H1 (cell line): ENCODE results near the gene TFAP2B. TPM values are rescaled to one million over a fixed set of nuclear protein-coding genes. Genes with fewer than 3 reads are reported as not detected.

Source experiments
- CTCF ChIA-PET: fragments of 300-600 bp; sonication (Branson Sonifier 250); formaldehyde crosslinking; loops from one replicate; lab custom pipeline; 2021; ENCODE audit not compliant: partially characterized antibody; lab: Charles Lee
- POLR2A ChIA-PET: fragments of 300-600 bp; sonication (Branson Sonifier 250); formaldehyde crosslinking; loops from one replicate; lab custom pipeline; 2021; ENCODE audit warnings: inconsistent platforms; ENCODE audit not compliant: partially characterized antibody; lab: Charles Lee
- DNase-seq, 2 experiments: peaks; one replicate each; pipeline versions ENCODE4 v3.0.0 to v3.0.0-alpha.2; 2010 to 2022; ENCODE audit warnings: low spot score in 2 of 2, low read depth in 1 of 2, mixed read lengths in 1 of 2
- FAIRE-seq: peaks from 2 replicates; lab custom pipeline; 2011; peaks lifted over from hg19 to GRCh38; lab: Jason Lieb, UNC
- H2AFZ ChIP-seq: 2 replicates; pipeline ENCODE4 v1.8.1; 2012; ENCODE audit warnings: low read length, inconsistent platforms
- H2AK5ac ChIP-seq: 2 replicates; pipeline ENCODE4 v1.6.1; 2013; ENCODE audit warnings: low read depth, low read length
- H2BK120ac ChIP-seq: replicated peaks from 2 replicates; pipeline ENCODE3; 2013; ENCODE audit warnings: low read depth, low read length, inconsistent platforms
- H2BK12ac ChIP-seq: 2 replicates; pipeline ENCODE4 v1.6.1; 2013; ENCODE audit warnings: low read depth, low read length
- H2BK15ac ChIP-seq: 2 replicates; pipeline ENCODE4 v1.6.1; 2013; ENCODE audit warnings: low read length
- H2BK20ac ChIP-seq: 2 replicates; pipeline ENCODE4 v1.6.1; 2013; ENCODE audit warnings: low read length
- H2BK5ac ChIP-seq: 2 replicates; pipeline ENCODE4 v1.6.1; 2013; ENCODE audit warnings: low read depth, low read length
- H3K14ac ChIP-seq: 2 replicates; pipeline ENCODE4 v1.6.1; 2013; ENCODE audit warnings: inconsistent platforms; ENCODE audit not compliant: insufficient read length
- H3K18ac ChIP-seq: 2 replicates; pipeline ENCODE4 v1.6.1; 2013; ENCODE audit warnings: low read length; ENCODE audit errors: extremely low read depth
- H3K23ac ChIP-seq: 2 replicates; pipeline ENCODE4 v1.6.1; 2013; ENCODE audit warnings: inconsistent platforms; ENCODE audit not compliant: insufficient read length
- H3K23me2 ChIP-seq: 2 replicates; pipeline ENCODE4 v1.6.1; 2013; ENCODE audit warnings: low read depth, low read length
- H3K27ac ChIP-seq: 2 replicates; pipeline ENCODE4 v1.6.1; 2011; ENCODE audit warnings: low read depth, low read length, inconsistent platforms
- H3K27me3 ChIP-seq, 4 experiments: replicated peaks in 1 of 4; 1 replicate in 1 of 4; 2 replicates in 3 of 4; pipeline versions ENCODE4 v1.6.1 to v1.8.1; 2011 to 2013; ENCODE audit warnings: low read length in 3 of 4, mild to moderate bottlenecking in 3 of 4, inconsistent platforms in 2 of 4, mixed read lengths in 2 of 4, moderate library complexity in 1 of 4; ENCODE audit not compliant: control insufficient read depth in 3 of 4, insufficient read depth in 3 of 4; ENCODE audit errors: extremely low read depth in 1 of 4
- H3K36me3 ChIP-seq, 4 experiments: 2 replicates each; pipeline versions ENCODE4 v1.6.1 to v1.8.1; 2011 to 2013; ENCODE audit warnings: mild to moderate bottlenecking in 4 of 4, low read length in 3 of 4, moderate library complexity in 2 of 4, control low read depth in 1 of 4, inconsistent platforms in 1 of 4; ENCODE audit not compliant: insufficient read depth in 4 of 4, control insufficient read depth in 2 of 4
- H3K4ac ChIP-seq: replicated peaks from 2 replicates; pipeline ENCODE3; 2013; ENCODE audit warnings: low read length, low read depth, mixed read lengths, inconsistent platforms; ENCODE audit not compliant: insufficient read length
- H3K4me1 ChIP-seq, 4 experiments: replicated peaks in 1 of 4; 1 replicate in 1 of 4; 2 replicates in 3 of 4; pipeline versions ENCODE4 v1.6.1 to v1.8.1; 2011 to 2013; ENCODE audit warnings: low read length in 3 of 4, inconsistent platforms in 2 of 4, mixed read lengths in 1 of 4; ENCODE audit not compliant: insufficient read depth in 4 of 4, control insufficient read depth in 3 of 4
- H3K4me2 ChIP-seq, 2 experiments: 2 replicates each; pipeline versions ENCODE4 v1.6.1 to v1.8.1; 2011 to 2013; ENCODE audit warnings: low read depth in 2 of 2, low read length in 2 of 2, control low read depth in 1 of 2, inconsistent platforms in 1 of 2, mild to moderate bottlenecking in 1 of 2; ENCODE audit not compliant: insufficient read depth in 1 of 2
- H3K4me3 ChIP-seq, 4 experiments: fragments of 200-600, 300-600 bp in 1 of 4; sonication (generic), shearing (Covaris generic), sonication (Bioruptor Twin) in 1 of 4; 2 replicates each; pipeline versions ENCODE4 v1.5.1 to v1.8.1; 2011 to 2016; ENCODE audit warnings: low read length in 4 of 4, low read depth in 3 of 4, control low read depth in 2 of 4, inconsistent platforms in 2 of 4, mild to moderate bottlenecking in 2 of 4, mixed read lengths in 1 of 4, moderate library complexity in 1 of 4; ENCODE audit not compliant: insufficient read depth in 2 of 4; ENCODE audit errors: extremely low read depth in 1 of 4
- H3K56ac ChIP-seq: replicated peaks from 2 replicates; pipeline ENCODE3; 2013; ENCODE audit warnings: low read depth, mild to moderate bottlenecking, mixed read lengths, low read length, inconsistent platforms; ENCODE audit not compliant: insufficient read length
- H3K79me1 ChIP-seq: 2 replicates; pipeline ENCODE4 v1.6.1; 2013; ENCODE audit warnings: low read depth, low read length, control low read depth
- H3K79me2 ChIP-seq, 2 experiments: 2 replicates each; pipeline versions ENCODE4 v1.6.1 to v1.8.1; 2012 to 2013; ENCODE audit warnings: low read length in 2 of 2, mild to moderate bottlenecking in 2 of 2, inconsistent platforms in 1 of 2; ENCODE audit not compliant: insufficient read depth in 2 of 2, control insufficient read depth in 1 of 2
- H3K9ac ChIP-seq, 4 experiments: replicated peaks in 1 of 4; 1 replicate in 1 of 4; 2 replicates in 3 of 4; pipeline versions ENCODE4 v1.6.1 to v1.8.1; 2011 to 2013; ENCODE audit warnings: low read depth in 3 of 4, low read length in 3 of 4, control low read depth in 2 of 4, mild to moderate bottlenecking in 2 of 4, moderate library complexity in 2 of 4, inconsistent platforms in 1 of 4; ENCODE audit errors: extremely low read depth in 1 of 4
- H3K9me3 ChIP-seq, 2 experiments: 2 replicates each; pipeline versions ENCODE4 v1.6.1 to v1.8.1; 2012 to 2013; ENCODE audit warnings: mild to moderate bottlenecking in 2 of 2, moderate library complexity in 2 of 2, control low read depth in 1 of 2, inconsistent platforms in 1 of 2, low read depth in 1 of 2, low read length in 1 of 2, mixed read lengths in 1 of 2; ENCODE audit not compliant: insufficient read depth in 2 of 2
- H4K20me1 ChIP-seq, 2 experiments: replicated peaks in 1 of 2; 2 replicates each; pipeline versions ENCODE3 to v1.8.1; 2011 to 2013; ENCODE audit warnings: inconsistent platforms in 2 of 2, low read length in 2 of 2, mild to moderate bottlenecking in 1 of 2; ENCODE audit not compliant: insufficient read depth in 2 of 2, control insufficient read depth in 1 of 2
- H4K5ac ChIP-seq: 2 replicates; pipeline ENCODE4 v1.6.1; 2013; ENCODE audit warnings: low read length, low read depth, mixed read lengths, inconsistent platforms; ENCODE audit not compliant: insufficient read length
- H4K8ac ChIP-seq: 2 replicates; pipeline ENCODE4 v1.8.0; 2013; ENCODE audit warnings: mild to moderate bottlenecking, moderate library complexity, low read length, inconsistent platforms; ENCODE audit not compliant: insufficient read depth; ENCODE audit errors: extremely low read depth
- H4K91ac ChIP-seq: replicated peaks from 2 replicates; pipeline ENCODE3; 2013; ENCODE audit warnings: low read length, mixed read lengths, inconsistent platforms; ENCODE audit not compliant: insufficient read length
- HDAC2 ChIP-seq, 2 experiments: fragments of 300-600 bp in 1 of 2; sonication (generic) in 1 of 2; IDR thresholded peaks; 2 replicates each; pipeline ENCODE4 v1.6.1; 2011 to 2012; ENCODE audit warnings: low read depth in 2 of 2, low read length in 2 of 2, mild to moderate bottlenecking in 2 of 2, moderate library complexity in 2 of 2, borderline replicate concordance in 1 of 2, inconsistent platforms in 1 of 2
- JUN ChIP-seq: IDR thresholded peaks from 2 replicates; pipeline ENCODE4 v1.6.1; 2011; ENCODE audit warnings: low read depth, mild to moderate bottlenecking, improper control_type of control experiment, low read length
- RNF2 ChIP-seq: fragments of 200-900, 300-1000 bp; sonication (generic); IDR thresholded peaks from 2 replicates; pipeline ENCODE4 v1.7.1; 2016; ENCODE audit warnings: borderline replicate concordance, low read depth, mild to moderate bottlenecking, antibody characterized with exemption, low read length; ENCODE audit not compliant: poor library complexity, severe bottlenecking; ENCODE audit errors: missing control alignments
- WGBS, 2 experiments: shearing (Covaris generic) in 1 of 2; methylation state at CpG; one replicate each; pipeline versions ENCODE4 v1.1.6 to v1.1.7; 2013 to 2015; ENCODE audit warnings: low lambda C conversion rate in 2 of 2, mixed read lengths in 2 of 2, inconsistent platforms in 1 of 2, low coverage in 1 of 2, missing lambda C conversion rate in 1 of 2; ENCODE audit not compliant: insufficient replicate concordance in 2 of 2, insufficient coverage in 1 of 2, insufficient read length in 1 of 2; ENCODE audit errors: extremely low coverage in 1 of 2, missing lambda C conversion rate in 1 of 2; 5-methylcytosine and 5-hydroxymethylcytosine counted together
- polyA plus RNA-seq, 7 experiments: library from polyadenylated mRNA; depleted of rRNA in 3 of 7; stranded (reverse) in 5 of 7; unstranded in 2 of 7; fragments of >200 nt in 5 of 7; fragments of 200-250 nt in 2 of 7; gene quantifications; 1 replicate in 5 of 7; 2 replicates in 1 of 7; 4 replicates in 1 of 7; pipeline versions ENCODE4 v1.2.1 to v1.2.3, GENCODE V29; 2011 to 2013; ENCODE audit warnings: missing spikeins in 2 of 7, mixed read lengths in 2 of 7
- total RNA-seq: library from RNA; stranded (reverse); fragmentation: NEBNext Ultra II Directional; extraction: Animal tissue kit (Norgen Biotek cat#: 25700); gene quantifications from 2 replicates; pipeline ENCODE4 v1.2.1, GENCODE V29; 2021

TFAP2B gene
- total and polyA plus RNA-seq, 2 of the 8 experiments (the other 6 are each of a cell fraction or from before 2014, with no cell fraction given), result not detected

GRCh38 chr6:50817646-50817950 lies 1.1 kb upstream of the TFAP2B start:
- WGBS, 2 experiments, result 21% methylated on average over 2 of the region's 2 CpGs; no CpG with 5 or more reads in 1 of the 2 experiments
- Histone ChIP-seq H2BK12ac (no peak overlapping the region), H3K14ac (no peak overlapping the region), H4K20me1 (peaks cover 2% of the 10 kb centered on the region in 2 experiments), H2AK5ac (no peak overlapping the region), H3K27ac (no peak overlapping the region), H3K9ac (no peak overlapping the region), H3K79me2 (no peaks in the 10 kb centered on the region), H2BK5ac (no peak overlapping the region), H4K5ac (no peak overlapping the region), H4K91ac (no peak overlapping the region), H3K4me1 (peaks cover 0 to 16% (median 10%) of the 10 kb centered on the region in 4 experiments; a peak in 6 of 7 replicates), H3K4ac (no peak overlapping the region), H4K8ac (no peak overlapping the region), H2AFZ (no peak overlapping the region), H2BK20ac (no peak overlapping the region), H3K56ac (no peak overlapping the region), H2BK15ac (no peak overlapping the region), H3K27me3 (peaks cover 49 to 74% (median 61%) of the 10 kb centered on the region in 4 experiments), H3K23ac (no peak overlapping the region), H3K4me3 (no peak overlapping the region), H3K4me2 (peak overlapping the region in 1 of 2 experiments; percentile 28; a peak in 2 of 4 replicates), H3K9me3 (no peaks in the 10 kb centered on the region), H3K79me1 (no peaks in the 10 kb centered on the region), H2BK120ac (no peak overlapping the region), H3K23me2 (peaks cover 5% of the 10 kb centered on the region; the same call in 1 of the 2 replicates), H3K18ac (no peak overlapping the region), H3K36me3 (peaks cover 0 to 3% (median 0%) of the 10 kb centered on the region in 4 experiments; a peak in 1 of 8 replicates)
- ChIA-PET CTCF (interaction anchor here (0.9 to 2.9 kb wide), 10 partner anchors 8 to 936 kb away, joined by 3 to 11 read pairs (median 3); no protein-coding TSS in a partner anchor), POLR2A (interaction anchor here (0.6 kb wide), 1 partner anchor 936 kb away, joined by 3 read pairs; no protein-coding TSS in a partner anchor)
- no peak for FAIRE-seq
- TF ChIP-seq HDAC2 (IDR thresholded peaks at IDR 0.05; ENCODE audit: borderline replicate concordance in 1 of 2, low read depth in 2 of 2, low read length in 2 of 2) (no peak), JUN (no peak), RNF2 (peak; percentile 59)
- no peak for DNase-seq
